GM12874 (cell line): ENCODE data around the gene PTPA.

Experiments
- TF ChIP-seq, protein P1 (sequence below): IDR thresholded peaks from 2 replicates; pipeline ENCODE4 v1.5.1; 2011; ENCODE audit warnings: low read depth, mild to moderate bottlenecking, control low read depth, low read length, moderate library complexity; ENCODE audit not compliant: insufficient read depth

PTPA gene

GRCh38 chr9:129149442-129149841 lies 38.2 kb downstream of the PTPA start:
- TF ChIP-seq, protein P1, sequence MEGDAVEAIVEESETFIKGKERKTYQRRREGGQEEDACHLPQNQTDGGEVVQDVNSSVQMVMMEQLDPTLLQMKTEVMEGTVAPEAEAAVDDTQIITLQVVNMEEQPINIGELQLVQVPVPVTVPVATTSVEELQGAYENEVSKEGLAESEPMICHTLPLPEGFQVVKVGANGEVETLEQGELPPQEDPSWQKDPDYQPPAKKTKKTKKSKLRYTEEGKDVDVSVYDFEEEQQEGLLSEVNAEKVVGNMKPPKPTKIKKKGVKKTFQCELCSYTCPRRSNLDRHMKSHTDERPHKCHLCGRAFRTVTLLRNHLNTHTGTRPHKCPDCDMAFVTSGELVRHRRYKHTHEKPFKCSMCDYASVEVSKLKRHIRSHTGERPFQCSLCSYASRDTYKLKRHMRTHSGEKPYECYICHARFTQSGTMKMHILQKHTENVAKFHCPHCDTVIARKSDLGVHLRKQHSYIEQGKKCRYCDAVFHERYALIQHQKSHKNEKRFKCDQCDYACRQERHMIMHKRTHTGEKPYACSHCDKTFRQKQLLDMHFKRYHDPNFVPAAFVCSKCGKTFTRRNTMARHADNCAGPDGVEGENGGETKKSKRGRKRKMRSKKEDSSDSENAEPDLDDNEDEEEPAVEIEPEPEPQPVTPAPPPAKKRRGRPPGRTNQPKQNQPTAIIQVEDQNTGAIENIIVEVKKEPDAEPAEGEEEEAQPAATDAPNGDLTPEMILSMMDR: no peak

DNA sequence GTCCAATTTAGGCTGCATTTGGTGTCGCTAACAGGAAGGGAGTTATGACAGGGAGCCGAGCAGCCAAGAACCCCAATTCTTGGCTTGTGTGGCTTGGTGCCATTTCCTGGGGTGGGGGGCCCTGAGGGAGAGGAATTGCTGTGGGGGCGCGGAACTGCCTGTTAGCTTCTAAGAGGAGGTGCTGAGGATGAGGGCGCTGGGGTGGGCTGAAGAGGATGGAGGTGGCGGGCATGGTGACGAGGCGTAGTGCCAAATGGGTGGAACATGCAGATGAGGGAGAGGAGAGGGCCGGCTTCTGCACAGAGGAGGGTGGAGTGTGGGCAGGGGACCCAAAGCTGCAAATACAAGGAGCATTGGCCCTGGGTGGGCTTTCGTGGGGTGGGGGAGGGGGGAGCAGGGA lies 38.9 kb downstream of the PTPA start:
- TF ChIP-seq, protein P1: no peak

GRCh38 chr9:129150672-129151211 lies 39.5 kb downstream of the PTPA start:
- TF ChIP-seq, protein P1: no peak

- TF ChIP-seq, protein P1: no peak
Measured at GRCh38 chr9:129151469-129151868, 40.3 kb downstream of the PTPA start.

- TF ChIP-seq, protein P1: no peak
Measured at GRCh38 chr9:129154866-129155477, 43.8 kb downstream of the PTPA start.

DNA sequence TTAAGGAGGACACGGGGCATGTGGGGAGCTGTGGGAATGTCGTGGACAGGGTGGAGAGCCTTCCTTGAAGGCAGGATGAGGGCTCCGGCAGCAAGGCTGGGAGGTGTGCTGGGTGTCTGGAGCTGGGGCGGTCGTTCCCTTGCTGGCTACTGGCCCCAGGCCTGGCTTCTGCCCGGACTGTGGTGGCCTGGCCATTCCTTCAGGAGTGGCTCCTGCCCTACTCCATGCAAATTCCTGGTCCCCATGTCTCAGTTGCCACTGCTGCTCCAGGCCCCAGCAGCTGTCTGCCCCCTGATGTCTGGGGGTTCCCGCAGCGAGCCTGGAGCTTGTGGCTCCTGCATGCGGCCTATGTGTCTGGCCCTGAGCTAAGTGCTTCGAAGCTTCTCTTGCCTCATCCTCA lies 44.9 kb downstream of the PTPA start:
- TF ChIP-seq, protein P1: no peak

DNA sequence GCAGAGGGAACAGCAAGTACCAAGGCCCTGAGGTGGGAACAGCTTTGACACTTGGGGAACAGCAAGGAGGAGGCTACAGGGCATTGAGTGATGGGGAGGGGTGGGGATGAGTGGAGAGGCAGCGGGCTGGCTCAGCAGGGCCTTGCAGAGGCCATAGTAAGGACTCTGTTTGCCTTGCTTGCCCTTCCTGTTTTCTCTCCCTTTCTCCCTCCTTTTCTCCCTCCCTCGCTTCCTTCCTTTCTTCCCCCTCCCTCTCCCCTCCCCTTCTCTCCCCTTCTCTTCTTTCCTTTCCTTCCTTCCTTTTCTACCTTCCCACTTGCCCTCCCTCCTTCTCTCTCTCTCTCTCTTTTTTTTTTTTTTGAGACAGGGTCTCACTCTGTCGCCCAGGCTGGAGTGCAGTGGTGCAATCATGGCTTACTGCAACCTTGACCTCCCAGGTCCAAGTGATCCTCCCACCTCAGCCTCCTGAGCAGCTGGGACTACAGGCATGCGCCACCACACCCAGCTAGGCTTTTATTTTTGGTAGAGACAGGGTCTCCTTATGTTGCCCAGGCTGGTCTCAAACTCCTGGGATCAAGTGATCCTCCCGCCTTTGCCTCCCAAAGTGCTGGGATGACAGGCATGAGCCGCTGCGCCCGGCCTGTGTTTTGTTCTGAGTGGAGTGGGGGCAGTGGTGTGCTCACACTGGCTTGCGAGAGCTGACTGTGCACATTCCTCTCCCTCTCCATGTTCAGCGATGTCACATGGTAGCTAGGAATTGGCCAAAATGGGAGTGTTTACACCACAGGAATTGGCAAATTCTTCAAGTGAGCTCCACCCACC lies 49.7 kb downstream of the PTPA start:
- TF ChIP-seq, protein P1: no peak
